H9 (cell line): ENCODE measurements around the gene ATN1. TPM values are rescaled to one million over a fixed set of nuclear protein-coding genes. Genes with fewer than 3 reads are reported as not detected.
A peak's percentile ranks its signal among the peaks of the same experiment; 100 is the strongest.

Source experiments
- DNase-seq: peaks from one replicate; pipeline ENCODE4 v3.0.0-alpha.2; 2017
- H2AFZ ChIP-seq: one replicate; pipeline ENCODE4 v1.6.1; 2013; ENCODE audit warnings: mild to moderate bottlenecking, low read length, control low read depth, moderate library complexity
- H2AK5ac ChIP-seq: 2 replicates; pipeline ENCODE4 v1.6.1; 2013; ENCODE audit warnings: low read length, control low read depth, mixed read lengths; ENCODE audit not compliant: insufficient read length
- H2BK120ac ChIP-seq: one replicate; pipeline ENCODE4 v1.6.1; 2013; ENCODE audit warnings: low read depth, mild to moderate bottlenecking, low read length, control low read depth, inconsistent platforms; ENCODE audit not compliant: poor library complexity, severe bottlenecking
- H2BK12ac ChIP-seq: 2 replicates; pipeline ENCODE4 v1.6.1; 2013; ENCODE audit warnings: low read length, control low read depth, mixed read lengths, low read depth; ENCODE audit not compliant: insufficient read length
- H2BK15ac ChIP-seq: 2 replicates; pipeline ENCODE4 v1.6.1; 2013; ENCODE audit warnings: low read depth, low read length, control low read depth
- H2BK20ac ChIP-seq: one replicate; pipeline ENCODE4 v1.6.1; 2013; ENCODE audit warnings: low read depth, mild to moderate bottlenecking, low read length, control low read depth, inconsistent platforms; ENCODE audit not compliant: poor library complexity, severe bottlenecking
- H2BK5ac ChIP-seq: 2 replicates; pipeline ENCODE4 v1.6.1; 2013; ENCODE audit warnings: low read length, control low read depth, mixed read lengths; ENCODE audit not compliant: insufficient read length
- H3K14ac ChIP-seq: 2 replicates; pipeline ENCODE4 v1.6.1; 2013; ENCODE audit warnings: low read length, control low read depth; ENCODE audit not compliant: insufficient read depth
- H3K18ac ChIP-seq: 2 replicates; pipeline ENCODE4 v1.6.1; 2013; ENCODE audit warnings: low read depth, mild to moderate bottlenecking, mixed read lengths, low read length, control low read depth; ENCODE audit not compliant: insufficient read length
- H3K23ac ChIP-seq: 2 replicates; pipeline ENCODE4 v1.6.1; 2013; ENCODE audit warnings: low read length, control low read depth, mixed read lengths, low read depth; ENCODE audit not compliant: insufficient read length
- H3K23me2 ChIP-seq: 2 replicates; pipeline ENCODE4 v1.6.1; 2013; ENCODE audit warnings: low read depth, mild to moderate bottlenecking, mixed read lengths, low read length, control low read depth; ENCODE audit not compliant: insufficient read length, poor library complexity, severe bottlenecking
- H3K27ac ChIP-seq: 2 replicates; pipeline ENCODE4 v1.5.1; 2013; ENCODE audit warnings: low read length, control low read depth, mixed read lengths, low read depth; ENCODE audit not compliant: insufficient read length
- H3K27me3 ChIP-seq: 2 replicates; pipeline ENCODE4 v1.6.1; 2013; ENCODE audit warnings: low read length, control low read depth, inconsistent platforms; ENCODE audit not compliant: insufficient read depth
- H3K4ac ChIP-seq: 2 replicates; pipeline ENCODE4 v1.6.1; 2013; ENCODE audit warnings: low read depth, mild to moderate bottlenecking, control low read depth, inconsistent platforms, low read length, moderate library complexity
- H3K4me1 ChIP-seq: 2 replicates; pipeline ENCODE4 v1.6.1; 2013; ENCODE audit warnings: low read length, control low read depth, inconsistent platforms; ENCODE audit not compliant: insufficient read depth
- H3K4me2 ChIP-seq: 2 replicates; pipeline ENCODE4 v1.6.1; 2013; ENCODE audit warnings: low read length, control low read depth, mixed read lengths; ENCODE audit not compliant: insufficient read length, insufficient read depth
- H3K56ac ChIP-seq: 2 replicates; pipeline ENCODE4 v1.6.1; 2013; ENCODE audit warnings: low read depth, mild to moderate bottlenecking, mixed read lengths, low read length, control low read depth; ENCODE audit not compliant: insufficient read length
- H3K79me1 ChIP-seq: 2 replicates; pipeline ENCODE4 v1.6.1; 2013; ENCODE audit warnings: low read depth, mild to moderate bottlenecking, moderate library complexity, low read length, control low read depth, inconsistent platforms; ENCODE audit not compliant: insufficient read depth, poor library complexity, severe bottlenecking
- H3K79me2 ChIP-seq: 2 replicates; pipeline ENCODE4 v1.6.1; 2013; ENCODE audit warnings: low read length, control low read depth, inconsistent platforms; ENCODE audit not compliant: insufficient read depth
- H3K9ac ChIP-seq: 2 replicates; pipeline ENCODE4 v1.6.1; 2013; ENCODE audit warnings: low read length, control low read depth, mixed read lengths; ENCODE audit not compliant: insufficient read length; ENCODE audit errors: extremely low read depth
- H3K9me3 ChIP-seq: one replicate; pipeline ENCODE4 v1.6.1; 2013; ENCODE audit warnings: low read depth, low read length, inconsistent platforms; ENCODE audit not compliant: control insufficient read depth
- H3T11ph ChIP-seq: one replicate; pipeline ENCODE4 v1.6.1; 2013; ENCODE audit warnings: mild to moderate bottlenecking, low read length, control low read depth, inconsistent platforms
- H4K20me1 ChIP-seq: one replicate; pipeline ENCODE4 v1.6.1; 2013; ENCODE audit not compliant: control insufficient read depth, insufficient read length, insufficient read depth
- H4K5ac ChIP-seq: 2 replicates; pipeline ENCODE4 v1.6.1; 2013; ENCODE audit warnings: low read depth, mild to moderate bottlenecking, mixed read lengths, low read length, control low read depth; ENCODE audit not compliant: insufficient read length
- H4K8ac ChIP-seq: replicated peaks from 2 replicates; pipeline ENCODE4 v1.6.1; 2013; ENCODE audit warnings: low read length, control low read depth, mixed read lengths, low read depth; ENCODE audit not compliant: insufficient read length
- H4K91ac ChIP-seq: 2 replicates; pipeline ENCODE4 v1.6.1; 2013; ENCODE audit warnings: low read depth, mild to moderate bottlenecking, moderate library complexity, mixed read lengths, low read length, control low read depth; ENCODE audit not compliant: insufficient read length
- H3K27ac Mint-ChIP-seq, 3 experiments: 2 replicates in 2 of 3; 3 replicates in 1 of 3; pipeline ENCODE4 v1.8.0; 2020 to 2021; ENCODE audit warnings: mixed read lengths in 3 of 3, mild to moderate bottlenecking in 1 of 3, moderate library complexity in 1 of 3
- H3K27me3 Mint-ChIP-seq: 2 replicates; pipeline ENCODE4 v1.8.0; 2021; ENCODE audit warnings: low read depth, mild to moderate bottlenecking, moderate library complexity, mixed read lengths
- H3K36me3 Mint-ChIP-seq, 3 experiments: 2 replicates in 2 of 3; 3 replicates in 1 of 3; pipeline ENCODE4 v1.8.0; 2020 to 2021; ENCODE audit warnings: low read depth in 3 of 3, mixed read lengths in 3 of 3; ENCODE audit not compliant: insufficient read depth in 1 of 3
- H3K4me1 Mint-ChIP-seq, 2 experiments: 2 replicates each; pipeline ENCODE4 v1.8.0; 2020; ENCODE audit warnings: mixed read lengths in 2 of 2
- H3K4me3 Mint-ChIP-seq, 2 experiments: 2 replicates in 1 of 2; 3 replicates in 1 of 2; pipeline ENCODE4 v1.8.0; 2020 to 2021; ENCODE audit warnings: mild to moderate bottlenecking in 2 of 2, mixed read lengths in 2 of 2, moderate library complexity in 1 of 2
- H3K9me3 Mint-ChIP-seq, 2 experiments: 2 replicates in 1 of 2; 3 replicates in 1 of 2; pipeline ENCODE4 v1.8.0; 2020; ENCODE audit warnings: mild to moderate bottlenecking in 2 of 2, mixed read lengths in 2 of 2, moderate library complexity in 1 of 2
- WGBS: extraction: QIAGEN DNeasy Blood & Tissue Kit; methylation state at CpG from one replicate; pipeline ENCODE4 v1.1.7; 2013; ENCODE audit warnings: missing lambda C conversion rate, low lambda C conversion rate, mixed read lengths; ENCODE audit not compliant: insufficient read length; ENCODE audit errors: extremely low coverage; 5-methylcytosine and 5-hydroxymethylcytosine counted together
- total RNA-seq: library from RNA; stranded (reverse); gene quantifications from 2 replicates; pipeline ENCODE4 v1.2.1, GENCODE V29; 2021
- TF ChIP-seq, protein P1 (sequence below): fragments of 200-600 bp; sonication (generic); conservative IDR thresholded peaks from 3 replicates; pipeline ENCODE4 v1.8.0; 2021; ENCODE audit warnings: antibody characterized with exemption, mild to moderate bottlenecking

ATN1 gene
- total RNA-seq, 1 experiment from 2014 or later, result 103 TPM

DNA sequence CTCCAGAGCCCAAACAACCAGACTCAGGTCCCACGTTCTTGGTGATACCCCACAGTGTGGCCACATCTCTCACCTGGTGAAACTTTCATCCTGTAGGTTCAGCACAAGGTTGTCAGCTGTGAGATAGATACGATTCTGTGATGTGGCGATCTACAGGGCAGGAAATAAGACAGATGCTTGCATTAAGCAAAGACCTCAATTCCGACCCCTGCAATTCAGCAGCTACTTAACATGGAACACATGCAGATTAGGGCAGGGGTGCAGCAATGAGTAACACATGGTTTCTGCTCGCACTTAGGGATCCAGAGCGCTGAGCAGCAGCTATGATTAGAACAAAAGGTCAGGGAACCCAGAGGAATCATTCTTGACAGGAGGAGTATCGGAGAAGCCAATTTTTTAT is 38.6 kb downstream of the ATN1 start:
- no peak overlapping the region for H2BK20ac ChIP-seq
- H3K4me2 ChIP-seq, result no peak overlapping the region
- H3T11ph ChIP-seq, result no peak overlapping the region
- no peak overlapping the region for H3K56ac ChIP-seq
- peak overlapping the region in 1 of 3 experiments; percentile 83; a peak in 2 of 7 replicates for H3K27ac Mint-ChIP-seq
- no peak overlapping the region for H2AK5ac ChIP-seq
- peaks cover 11% of the 10 kb centered on the region; the same call in 1 of the 2 replicates for H3K79me2 ChIP-seq
- DNase-seq, result no peak
- peaks cover 19% of the 10 kb centered on the region for H3K23me2 ChIP-seq
- WGBS, result no CpG with 5 or more reads among the region's 7 CpGs
- no peak overlapping the region for H4K91ac ChIP-seq
- peak overlapping the region in 1 of 2 experiments; percentile 54; a peak in 1 of 5 replicates for H3K4me3 Mint-ChIP-seq
- no peak overlapping the region for H2AFZ ChIP-seq
- peaks cover 4% of the 10 kb centered on the region; the same call in 1 of the 2 replicates for H3K4me1 ChIP-seq
- no peak overlapping the region for H3K4ac ChIP-seq
- no peak overlapping the region for H3K18ac ChIP-seq
- no peaks in the 10 kb centered on the region; a peak in 2 of 5 replicates for H3K9me3 Mint-ChIP-seq
- H2BK15ac ChIP-seq, result no peak overlapping the region
- H3K27me3 Mint-ChIP-seq, result no peaks in the 10 kb centered on the region
- H3K9ac ChIP-seq, result no peak overlapping the region
- no peaks in the 10 kb centered on the region for H3K27me3 ChIP-seq
- peaks cover 7% of the 10 kb centered on the region for H3K79me1 ChIP-seq
- TF ChIP-seq, protein P1, sequence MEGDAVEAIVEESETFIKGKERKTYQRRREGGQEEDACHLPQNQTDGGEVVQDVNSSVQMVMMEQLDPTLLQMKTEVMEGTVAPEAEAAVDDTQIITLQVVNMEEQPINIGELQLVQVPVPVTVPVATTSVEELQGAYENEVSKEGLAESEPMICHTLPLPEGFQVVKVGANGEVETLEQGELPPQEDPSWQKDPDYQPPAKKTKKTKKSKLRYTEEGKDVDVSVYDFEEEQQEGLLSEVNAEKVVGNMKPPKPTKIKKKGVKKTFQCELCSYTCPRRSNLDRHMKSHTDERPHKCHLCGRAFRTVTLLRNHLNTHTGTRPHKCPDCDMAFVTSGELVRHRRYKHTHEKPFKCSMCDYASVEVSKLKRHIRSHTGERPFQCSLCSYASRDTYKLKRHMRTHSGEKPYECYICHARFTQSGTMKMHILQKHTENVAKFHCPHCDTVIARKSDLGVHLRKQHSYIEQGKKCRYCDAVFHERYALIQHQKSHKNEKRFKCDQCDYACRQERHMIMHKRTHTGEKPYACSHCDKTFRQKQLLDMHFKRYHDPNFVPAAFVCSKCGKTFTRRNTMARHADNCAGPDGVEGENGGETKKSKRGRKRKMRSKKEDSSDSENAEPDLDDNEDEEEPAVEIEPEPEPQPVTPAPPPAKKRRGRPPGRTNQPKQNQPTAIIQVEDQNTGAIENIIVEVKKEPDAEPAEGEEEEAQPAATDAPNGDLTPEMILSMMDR, result no peak
- no peak overlapping the region for H3K27ac ChIP-seq
- H3K9me3 ChIP-seq, result no peaks in the 10 kb centered on the region
- no peak overlapping the region for H3K14ac ChIP-seq
- H3K23ac ChIP-seq, result no peak overlapping the region
- peaks cover 39 to 62% (median 49%) of the 10 kb centered on the region in 3 experiments for H3K36me3 Mint-ChIP-seq
- no peak overlapping the region for H2BK12ac ChIP-seq
- H4K8ac ChIP-seq, result no peak overlapping the region
- H4K5ac ChIP-seq, result no peak overlapping the region
- H3K4me1 Mint-ChIP-seq, result peaks cover 39 to 57% of the 10 kb centered on the region in 2 experiments
- H2BK5ac ChIP-seq, result no peak overlapping the region
- peaks cover 2% of the 10 kb centered on the region for H4K20me1 ChIP-seq
- H2BK120ac ChIP-seq, result no peak overlapping the region
